Adrenal gland (tissue), 5 donors: ENCODE data around the gene SYNGAP1.

Experiments
- POLR2A ChIP-seq, 2 donors: fragments of 450-650 bp; IDR thresholded peaks; one replicate each; pipeline ENCODE4 v1.6.1; 2017; ENCODE audit warnings: antibody characterized with exemption in 2 of 2, mild to moderate bottlenecking in 2 of 2, moderate library complexity in 1 of 2
- TF ChIP-seq, protein P1 (sequence below), 6 experiments: fragments of 450-650 bp in 4 of 6; fragments of 200-600 bp in 2 of 6; sonication (generic) in 1 of 6; IDR thresholded peaks; 1 replicate in 5 of 6; 2 replicates in 1 of 6; pipeline versions ENCODE4 v1.5.1 to v1.8.0; 2016 to 2021; ENCODE audit warnings: antibody characterized with exemption in 6 of 6, mild to moderate bottlenecking in 2 of 6, moderate library complexity in 1 of 6
- donor health status: DM: no; HTN: no; CAD: no.

DNA sequence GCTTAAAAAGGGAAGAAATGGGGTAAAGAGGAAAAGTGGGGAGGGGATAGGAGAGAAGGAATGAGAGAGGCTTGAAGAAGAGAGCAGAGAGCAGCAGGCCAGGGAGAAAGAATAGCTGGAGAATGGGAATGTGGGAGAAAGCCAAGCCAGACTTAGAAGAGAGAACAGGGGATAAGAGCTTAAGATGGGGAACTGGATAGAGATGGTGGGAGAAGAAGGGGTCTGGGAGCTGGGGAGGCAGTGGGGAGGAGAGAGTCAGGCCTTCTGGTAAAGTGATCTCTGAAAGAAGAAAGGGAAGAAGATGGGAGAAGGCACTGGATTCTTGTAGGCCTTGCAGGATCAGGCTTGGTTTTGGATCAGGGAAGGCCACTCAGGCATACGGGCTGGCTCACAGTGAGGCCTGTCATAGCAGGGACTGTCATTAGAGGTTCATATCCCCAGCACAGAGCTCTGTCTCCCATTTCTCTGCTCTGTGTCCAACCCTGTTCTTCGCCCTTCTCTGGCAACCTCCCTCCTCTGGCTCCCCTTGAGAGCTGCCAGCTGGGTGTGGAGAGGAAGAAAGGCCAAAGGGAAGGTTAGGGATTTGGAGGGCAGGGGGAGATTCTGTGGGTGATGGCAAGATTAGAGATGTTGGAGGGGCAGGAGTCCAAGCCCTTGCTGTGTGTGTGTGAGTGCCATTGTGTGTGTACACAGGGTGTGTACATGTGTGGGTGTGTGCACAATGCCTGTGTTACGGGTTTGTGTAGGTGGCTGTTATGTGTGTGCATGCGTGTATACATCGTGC, 9.3 kb downstream of the SYNGAP1 start:
- TF ChIP-seq, protein P1, sequence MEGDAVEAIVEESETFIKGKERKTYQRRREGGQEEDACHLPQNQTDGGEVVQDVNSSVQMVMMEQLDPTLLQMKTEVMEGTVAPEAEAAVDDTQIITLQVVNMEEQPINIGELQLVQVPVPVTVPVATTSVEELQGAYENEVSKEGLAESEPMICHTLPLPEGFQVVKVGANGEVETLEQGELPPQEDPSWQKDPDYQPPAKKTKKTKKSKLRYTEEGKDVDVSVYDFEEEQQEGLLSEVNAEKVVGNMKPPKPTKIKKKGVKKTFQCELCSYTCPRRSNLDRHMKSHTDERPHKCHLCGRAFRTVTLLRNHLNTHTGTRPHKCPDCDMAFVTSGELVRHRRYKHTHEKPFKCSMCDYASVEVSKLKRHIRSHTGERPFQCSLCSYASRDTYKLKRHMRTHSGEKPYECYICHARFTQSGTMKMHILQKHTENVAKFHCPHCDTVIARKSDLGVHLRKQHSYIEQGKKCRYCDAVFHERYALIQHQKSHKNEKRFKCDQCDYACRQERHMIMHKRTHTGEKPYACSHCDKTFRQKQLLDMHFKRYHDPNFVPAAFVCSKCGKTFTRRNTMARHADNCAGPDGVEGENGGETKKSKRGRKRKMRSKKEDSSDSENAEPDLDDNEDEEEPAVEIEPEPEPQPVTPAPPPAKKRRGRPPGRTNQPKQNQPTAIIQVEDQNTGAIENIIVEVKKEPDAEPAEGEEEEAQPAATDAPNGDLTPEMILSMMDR (IDR thresholded peaks at IDR 0.05), result no peak
- TF ChIP-seq POLR2A (IDR thresholded peaks at IDR 0.05), result no peak
